HepG2 (cell line): ENCODE measurements around the gene MTSS2. TPM values are rescaled to one million over a fixed set of nuclear protein-coding genes. Genes with fewer than 3 reads are reported as not detected.

Experiments used
- FUBP1 ChIP-seq: sonication (generic); formaldehyde crosslinking; IDR thresholded peaks from 2 replicates; pipeline ENCODE4 v1.5.1; 2020; ENCODE audit warnings: missing genetic modification reagents, mild to moderate bottlenecking, borderline replicate concordance
- GATA4 ChIP-seq: sonication (generic); IDR thresholded peaks from 2 replicates; pipeline ENCODE4 v1.6.1; 2016; ENCODE audit warnings: antibody characterized with exemption, low read depth, borderline replicate concordance
- GRHL1 ChIP-seq: sonication (generic); formaldehyde crosslinking; conservative IDR thresholded peaks from 2 replicates; pipeline ENCODE4 v1.8.0; 2022; ENCODE audit warnings: missing genetic modification reagents
- HHEX ChIP-seq: IDR thresholded peaks from 2 replicates; pipeline ENCODE4 v1.6.1; 2016; ENCODE audit warnings: control low read depth
- HNF1B ChIP-seq: sonication (generic); formaldehyde crosslinking; IDR thresholded peaks from 2 replicates; pipeline ENCODE4 v1.5.1; 2020; ENCODE audit warnings: mild to moderate bottlenecking, moderate library complexity, missing genetic modification reagents
- HNRNPUL1 ChIP-seq: fragments of 200-400 bp; formaldehyde crosslinking; IDR thresholded peaks from 2 replicates; pipeline ENCODE4 v1.6.1; 2017; ENCODE audit warnings: low read depth, mild to moderate bottlenecking, low read length, moderate library complexity
- KDM2A ChIP-seq: sonication (generic); formaldehyde crosslinking; IDR thresholded peaks from 2 replicates; pipeline ENCODE4 v1.4.0; 2020; ENCODE audit warnings: low read depth, missing genetic modification reagents, borderline replicate concordance
- MEIS2 ChIP-seq: sonication (generic); formaldehyde crosslinking; IDR thresholded peaks from 2 replicates; pipeline ENCODE4 v1.9.0; 2021; ENCODE audit warnings: mild to moderate bottlenecking, missing genetic modification reagents
- NFIB ChIP-seq: sonication (generic); formaldehyde crosslinking; IDR thresholded peaks from 2 replicates; pipeline ENCODE4 v1.9.0; 2021; ENCODE audit warnings: missing genetic modification reagents, mild to moderate bottlenecking, borderline replicate concordance
- PRPF4 ChIP-seq: fragments of 200-400 bp; formaldehyde crosslinking; IDR thresholded peaks from 2 replicates; pipeline ENCODE4 v1.6.1; 2016; ENCODE audit warnings: low read length, low read depth; ENCODE audit not compliant: poor library complexity, severe bottlenecking
- RARG ChIP-seq: sonication (generic); formaldehyde crosslinking; IDR thresholded peaks from 2 replicates; pipeline ENCODE4 v1.4.0; 2020; ENCODE audit warnings: low read depth, mild to moderate bottlenecking, missing genetic modification reagents
- THAP9 ChIP-seq: sonication (generic); formaldehyde crosslinking; IDR thresholded peaks from 2 replicates; pipeline ENCODE4; 2020; ENCODE audit warnings: missing genetic modification reagents, mild to moderate bottlenecking, borderline replicate concordance
- U2AF2 ChIP-seq: fragments of 200-400 bp; formaldehyde crosslinking; IDR thresholded peaks from 2 replicates; pipeline ENCODE4 v1.6.1; 2017; ENCODE audit warnings: low read depth, mild to moderate bottlenecking, low read length
- ZGPAT ChIP-seq: IDR thresholded peaks from 2 replicates; pipeline ENCODE4 v1.6.1; 2016; ENCODE audit warnings: mild to moderate bottlenecking
- ZNF740 ChIP-seq: sonication (generic); formaldehyde crosslinking; IDR thresholded peaks from 2 replicates; pipeline ENCODE4 v1.4.0; 2020; ENCODE audit warnings: missing genetic modification reagents
- ZNF782 ChIP-seq: sonication (generic); formaldehyde crosslinking; IDR thresholded peaks from 2 replicates; pipeline ENCODE4 v1.4.0; 2020; ENCODE audit warnings: missing genetic modification reagents, mild to moderate bottlenecking, borderline replicate concordance
- polyA plus RNA-seq, 8 experiments: library from polyadenylated mRNA; depleted of rRNA in 3 of 8; stranded (reverse) in 7 of 8; unstranded in 1 of 8; fragments of >200 nt; fragmentation: Illumina TruSeq in 4 of 8; extraction: Trizol in 4 of 8; gene quantifications; 2 replicates each; pipeline versions ENCODE4 v1.2.1 to v1.2.3, GENCODE V29; 2011 to 2016; ENCODE audit warnings: low read depth in 4 of 8, missing spikeins in 1 of 8, mixed read lengths in 1 of 8; ENCODE audit not compliant: insufficient read depth in 1 of 8
- total RNA-seq, 5 experiments: library from RNA; depleted of rRNA; stranded (reverse); fragments of >200 nt; fragmentation: Illumina TruSeq; extraction: Trizol; gene quantifications; 2 replicates each; pipeline ENCODE4 v1.2.3, GENCODE V29; 2016; ENCODE audit warnings: low read depth in 1 of 5

MTSS2 gene
- total and polyA plus RNA-seq, 2 of the 13 experiments (the other 11 are each of a cell fraction or from before 2014, with no cell fraction given), result 132 to 242 TPM

GRCh38 chr16:70683146-70683944, 2.5 kb downstream of the MTSS2 start (continued):
- peak; percentile 21; the same call in 1 of the 2 replicates for TF ChIP-seq ZGPAT (CRISPR knock-in tag)
- TF ChIP-seq FUBP1 (CRISPR knock-in tag), result no peak
- no peak; the same call in 1 of the 2 replicates for TF ChIP-seq U2AF2
- TF ChIP-seq HNF1B (CRISPR knock-in tag), result no peak
- no peak for TF ChIP-seq GATA4
- TF ChIP-seq MEIS2 (CRISPR knock-in tag), result peak; percentile 73; the same call in 1 of the 2 replicates
- TF ChIP-seq HNRNPUL1, result no peak
- no peak; the same call in 1 of the 2 replicates for TF ChIP-seq KDM2A (CRISPR knock-in tag)
- peak; percentile 73 for TF ChIP-seq ZNF740
- TF ChIP-seq PRPF4, result no peak
- no peak for TF ChIP-seq ZNF782 (CRISPR knock-in tag)
- TF ChIP-seq NFIB (CRISPR knock-in tag), result no peak
- no peak for TF ChIP-seq HHEX (CRISPR knock-in tag)
- no peak; the same call in 1 of the 2 replicates for TF ChIP-seq THAP9
- TF ChIP-seq GRHL1 (CRISPR knock-in tag), result no peak
- no peak for TF ChIP-seq RARG (CRISPR knock-in tag)
